Activated CD4-positive, alpha-beta T cell treated with anti-CD3 and anti-CD28 coated beads for 4 hours (primary cell): ENCODE results near the gene KRTAP29-1.
"Not testable (repeated sequence)": the region's sequence is repeated elsewhere in the genome, so short reads cannot be mapped to it uniquely, and the experiment has no call there.

Experiments used
- DNase-seq, 2 donors: peaks; one replicate each; pipeline ENCODE4 v3.0.0-alpha.2; 2020

Gene KRTAP29-1

DNA sequence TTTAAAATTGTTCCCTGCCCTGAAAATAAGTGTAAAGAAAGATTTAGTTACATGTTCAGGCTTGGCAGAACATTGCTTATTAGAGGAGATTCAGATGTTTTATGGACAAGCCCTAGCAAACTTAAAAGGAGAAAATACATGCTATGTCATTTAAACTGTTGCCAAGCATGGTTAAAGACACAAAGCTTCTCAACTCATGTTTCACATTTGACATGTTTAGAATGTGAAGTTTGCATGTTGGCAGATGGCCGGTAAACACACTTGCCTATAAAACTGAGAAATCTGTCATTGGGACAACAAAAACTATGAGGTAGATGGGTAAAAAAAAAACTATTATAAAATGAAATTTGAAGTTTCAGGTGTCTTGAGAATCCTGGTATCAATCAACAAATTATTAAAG is 5.8 kb downstream of the KRTAP29-1 start:
- DNase-seq: no peak

DNA sequence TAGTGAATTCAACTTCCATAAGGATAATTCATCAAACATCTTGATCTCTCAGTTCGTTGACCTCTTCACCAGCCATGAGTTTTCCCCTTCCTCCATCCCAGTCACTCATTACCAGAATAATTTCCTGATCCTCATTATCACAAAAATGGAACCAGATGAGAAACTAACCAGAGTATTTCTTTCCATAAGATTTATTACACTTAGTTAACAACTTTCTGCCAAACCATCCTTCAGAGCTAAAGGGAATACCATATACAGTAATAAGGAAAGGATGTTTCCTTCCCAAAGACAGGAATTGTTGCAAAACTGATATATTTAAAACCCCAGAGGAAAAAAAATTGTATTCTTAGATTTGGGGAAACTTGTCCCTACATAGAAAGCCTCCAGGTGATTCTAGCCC is 8.6 kb downstream of the KRTAP29-1 start:
- no peak for DNase-seq

DNA sequence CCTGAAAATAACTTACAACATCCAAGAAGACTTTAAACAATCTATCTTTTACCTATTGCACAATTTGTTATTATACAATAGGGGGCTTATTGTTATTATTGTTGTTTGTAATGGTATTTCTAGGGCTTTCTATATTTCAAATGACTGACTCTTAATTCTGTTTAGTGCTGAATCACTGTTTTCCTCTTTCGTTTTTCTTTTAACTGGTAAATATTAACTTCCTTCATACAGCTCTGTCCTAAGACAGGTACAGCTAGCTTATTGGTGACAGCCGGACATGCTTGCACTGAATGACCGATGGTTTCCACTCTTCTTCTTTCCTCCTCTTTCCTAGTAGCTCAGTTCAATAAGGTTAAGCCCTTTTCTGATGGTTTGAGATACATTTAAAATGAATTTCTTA is 15.6 kb downstream of the KRTAP29-1 start:
- no peak for DNase-seq

DNA sequence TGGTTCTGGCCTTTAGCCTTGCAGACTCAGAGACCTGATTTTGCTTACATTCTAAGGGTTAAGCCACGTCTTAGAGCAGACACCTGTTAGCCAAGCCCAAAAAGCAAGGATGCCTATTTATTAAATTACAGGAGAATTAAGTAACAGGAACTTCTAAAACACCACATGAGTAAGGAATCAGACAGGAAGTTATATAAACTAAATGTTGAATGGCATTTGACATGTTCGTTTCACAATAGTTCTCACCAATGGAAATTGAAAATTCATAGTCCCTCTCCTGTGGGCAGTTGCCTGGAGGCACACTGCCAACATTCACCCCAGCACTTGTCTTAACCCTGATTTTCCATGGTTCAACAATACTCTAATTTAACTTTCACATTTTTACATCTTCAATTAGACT is 18.1 kb downstream of the KRTAP29-1 start:
- DNase-seq: no peak

DNA sequence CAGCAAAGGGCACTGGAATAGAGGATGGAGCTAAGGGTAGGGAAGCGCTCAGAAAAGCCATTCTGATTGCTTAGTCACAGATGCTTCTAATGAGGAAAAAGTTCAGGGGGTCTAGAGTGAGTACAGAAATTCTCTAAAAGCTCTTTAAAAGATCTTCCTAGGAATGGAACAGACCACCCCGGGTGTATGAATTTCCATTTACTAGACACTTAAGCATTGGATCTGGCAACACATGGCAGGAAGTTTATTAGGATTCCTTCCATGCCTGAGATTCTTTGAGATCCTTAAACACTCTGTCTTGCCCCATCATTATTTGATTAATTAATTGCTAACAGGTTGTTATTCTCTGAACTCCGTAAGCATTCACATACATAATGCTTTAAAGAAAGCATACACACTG is 18.6 kb downstream of the KRTAP29-1 start:
- no peak for DNase-seq

DNA sequence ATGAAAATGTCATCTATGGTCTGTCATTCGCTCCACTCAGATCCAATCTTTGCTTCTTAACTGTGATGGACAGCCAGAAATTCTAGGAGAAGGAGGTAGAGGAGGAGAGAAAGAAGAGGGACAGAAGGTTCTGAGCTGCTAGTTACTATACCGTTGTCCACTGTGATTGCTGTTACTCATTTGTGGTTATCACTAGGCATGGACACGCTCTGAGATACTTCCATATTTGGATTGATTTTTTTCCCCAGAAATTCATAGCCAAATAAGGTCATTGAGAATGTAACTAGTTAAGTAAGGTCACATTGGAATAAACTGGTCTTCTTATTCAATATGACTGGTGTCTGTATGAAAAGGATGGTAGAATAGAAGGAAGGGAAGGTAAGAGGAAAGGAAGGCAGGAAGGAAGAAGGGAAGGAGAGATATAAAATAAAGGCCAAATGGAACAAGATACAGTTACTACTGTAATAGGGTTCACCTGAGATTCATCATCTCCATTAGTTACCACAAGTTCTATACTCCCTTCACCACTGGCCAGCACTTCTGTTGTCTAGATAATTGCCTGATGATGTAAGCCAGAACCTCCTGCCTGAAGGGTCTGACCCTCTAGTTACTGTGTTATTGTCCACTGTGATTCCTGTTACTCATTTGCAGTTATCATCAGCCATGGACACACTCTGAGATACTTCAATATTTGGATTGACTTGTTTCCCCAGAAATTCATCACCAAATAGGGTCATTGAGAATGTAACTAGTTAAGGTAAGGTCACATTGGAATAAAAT is 24.3 kb downstream of the KRTAP29-1 start:
- DNase-seq: no peak

DNA sequence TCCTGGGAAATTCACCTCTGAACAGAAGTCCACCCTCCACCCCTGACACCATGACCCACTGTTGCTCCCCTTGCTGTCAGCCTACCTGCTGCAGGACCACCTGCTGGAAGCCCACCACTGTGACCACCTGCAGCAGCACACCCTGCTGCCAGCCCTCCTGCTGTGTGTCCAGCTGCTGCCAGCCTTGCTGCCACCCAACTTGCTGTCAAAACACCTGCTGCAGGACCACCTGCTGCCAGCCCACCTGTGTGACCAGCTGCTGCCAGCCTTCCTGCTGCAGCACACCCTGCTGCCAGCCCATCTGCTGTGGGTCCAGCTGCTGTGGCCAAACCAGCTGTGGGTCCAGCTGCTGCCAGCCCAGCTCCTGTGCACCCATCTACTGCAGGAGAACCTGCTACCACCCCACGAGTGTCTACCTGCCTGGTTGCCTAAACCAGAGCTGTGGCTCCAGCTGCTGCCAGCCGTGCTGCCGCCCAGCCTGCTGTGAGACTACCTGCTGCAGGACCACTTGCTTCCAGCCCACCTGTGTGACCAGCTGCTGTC is 26.9 kb downstream of the KRTAP29-1 start, which contains the start of gene KRTAP9-7:
KRTAP9-7 (plus strand) TSS at position 51 of the 543 bp plus-strand sequence; CDS start at position 51, 0 bp downstream.
- not testable (repeated sequence) for DNase-seq

DNA sequence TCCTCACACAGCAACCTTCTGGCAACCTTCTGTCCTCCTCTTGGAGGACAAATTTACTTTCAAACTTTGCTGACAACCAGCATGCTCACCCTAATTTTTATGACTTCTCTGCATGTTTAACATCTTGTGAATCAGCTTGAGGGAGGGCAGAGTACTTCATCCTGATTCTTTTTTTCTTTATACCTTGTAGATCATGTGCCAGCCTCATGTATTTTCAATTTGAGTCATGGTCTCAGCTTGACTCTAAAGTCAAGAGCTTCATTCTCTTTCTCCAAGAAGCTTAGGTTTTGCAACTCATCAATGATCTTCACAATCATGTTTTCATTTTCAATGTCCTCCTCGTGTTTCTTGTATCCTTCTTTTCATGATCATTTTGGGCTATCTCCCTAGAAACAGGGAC is 30.8 kb downstream of the KRTAP29-1 start:
- DNase-seq: no peak

DNA sequence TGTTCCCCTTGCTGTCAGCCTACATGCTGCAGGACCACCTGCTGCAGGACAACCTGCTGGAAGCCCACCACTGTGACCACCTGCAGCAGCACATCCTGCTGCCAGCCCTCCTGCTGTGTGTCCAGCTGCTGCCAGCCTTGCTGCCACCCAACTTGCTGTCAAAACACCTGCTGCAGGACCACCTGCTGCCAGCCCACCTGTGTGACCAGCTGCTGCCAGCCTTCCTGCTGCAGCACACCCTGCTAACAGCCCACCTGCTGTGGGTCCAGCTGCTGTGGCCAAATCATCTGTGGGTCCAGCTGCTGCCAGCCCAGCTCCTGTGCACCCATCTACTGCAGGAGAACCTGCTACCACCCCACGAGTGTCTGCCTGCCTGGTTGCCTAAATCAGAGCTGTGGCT is 31.3 kb downstream of the KRTAP29-1 start:
- DNase-seq: not testable (repeated sequence)

DNA sequence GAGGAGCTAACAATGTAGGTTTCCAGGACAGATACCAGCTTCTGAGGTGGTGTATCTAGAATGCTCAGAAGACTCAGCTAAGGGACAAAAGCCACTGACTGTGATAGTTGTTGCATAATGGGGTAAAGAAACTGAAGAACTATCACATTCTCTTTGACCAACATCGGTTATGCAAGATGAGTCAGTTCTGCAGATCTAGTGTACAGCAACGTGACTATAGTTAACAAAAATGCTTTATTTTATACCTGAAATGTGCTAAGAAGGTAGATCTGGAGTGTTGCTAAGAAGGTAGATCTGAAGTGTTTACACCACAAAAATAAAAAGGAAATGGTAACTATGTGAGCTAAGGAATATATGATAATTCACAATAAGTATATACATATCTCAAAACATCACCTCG is 34.9 kb downstream of the KRTAP29-1 start:
- no peak for DNase-seq

DNA sequence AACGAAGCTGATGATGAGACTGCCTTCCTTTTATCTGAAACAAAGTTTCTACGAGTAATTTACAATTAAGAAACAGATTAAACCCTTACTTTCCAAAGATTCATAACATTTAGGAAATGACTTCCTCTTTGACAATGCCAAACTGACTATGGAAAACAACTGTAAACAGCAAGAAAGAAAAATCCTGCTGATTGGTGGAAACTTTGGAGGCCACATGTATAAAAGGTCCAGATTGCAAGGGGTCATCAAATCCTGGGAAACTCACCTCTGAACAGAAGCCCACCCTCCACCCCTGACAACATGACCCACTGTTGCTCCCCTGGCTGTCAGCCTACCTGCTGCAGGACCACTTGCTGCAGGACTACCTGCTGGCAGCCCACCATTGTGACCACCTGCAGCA is 37.6 kb downstream of the KRTAP29-1 start, which contains the start of gene KRTAP9-6:
KRTAP9-6 (plus strand) TSS at position 301 of the 400 bp plus-strand sequence; CDS start at position 301, 0 bp downstream.
- DNase-seq: no peak

DNA sequence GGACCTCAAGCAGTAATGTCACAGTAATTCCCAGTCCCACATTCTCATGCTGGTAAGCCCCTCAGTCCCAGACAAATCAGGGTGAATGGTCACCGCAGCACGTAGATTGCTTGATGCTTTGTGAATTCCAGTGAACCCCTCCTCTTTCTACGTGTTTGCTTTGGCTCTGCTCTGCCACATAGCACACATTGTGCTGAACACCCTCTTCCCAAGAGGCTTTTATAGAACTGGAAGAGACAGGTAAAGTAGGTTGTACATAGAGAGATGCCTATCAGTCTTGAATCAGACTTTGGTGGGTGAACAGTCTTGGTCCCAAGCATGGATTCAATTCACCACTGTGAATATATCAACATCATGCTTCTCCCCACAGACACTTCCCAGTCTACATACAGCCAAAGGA is 38.1 kb downstream of the KRTAP29-1 start:
- no peak for DNase-seq

DNA sequence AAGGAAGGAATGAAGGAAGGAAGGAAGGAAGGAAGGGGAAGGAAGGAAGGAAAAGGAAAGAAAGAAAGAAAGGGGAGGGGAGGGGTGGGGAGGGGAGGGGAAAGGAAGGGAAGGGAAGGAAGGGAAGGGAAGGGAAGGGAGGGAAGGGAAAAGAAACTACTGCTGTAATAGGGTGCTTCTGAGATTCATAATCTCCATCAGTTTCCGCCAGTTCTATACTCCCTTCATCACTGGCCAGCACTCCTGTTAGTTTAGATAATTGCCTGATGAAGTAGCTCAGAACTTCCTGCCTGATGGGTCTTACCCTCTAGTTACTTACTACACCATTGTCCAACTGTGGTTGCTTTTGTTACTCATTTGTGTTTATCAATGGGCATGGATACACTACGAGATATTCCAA is 39.4 kb downstream of the KRTAP29-1 start:
- DNase-seq: no peak

DNA sequence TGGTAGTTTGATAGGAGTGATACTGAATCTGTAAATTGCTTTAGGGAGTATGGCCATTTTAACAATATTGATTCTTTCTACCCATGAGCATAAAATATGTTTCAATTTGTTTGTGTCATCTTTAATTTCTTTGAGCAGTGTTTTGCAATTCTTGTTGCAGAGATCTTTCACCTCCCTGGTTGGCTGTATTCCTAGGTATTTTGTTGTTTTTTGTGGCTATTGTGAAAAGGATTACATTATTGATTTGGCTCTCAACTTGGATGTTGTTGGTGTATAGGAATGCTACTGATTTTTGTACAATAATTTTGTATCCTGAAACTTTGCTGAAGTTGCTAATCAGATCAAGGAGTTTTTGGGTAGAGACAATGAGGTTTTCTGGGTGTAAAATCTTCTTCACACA is 44.2 kb downstream of the KRTAP29-1 start:
- DNase-seq: no peak

DNA sequence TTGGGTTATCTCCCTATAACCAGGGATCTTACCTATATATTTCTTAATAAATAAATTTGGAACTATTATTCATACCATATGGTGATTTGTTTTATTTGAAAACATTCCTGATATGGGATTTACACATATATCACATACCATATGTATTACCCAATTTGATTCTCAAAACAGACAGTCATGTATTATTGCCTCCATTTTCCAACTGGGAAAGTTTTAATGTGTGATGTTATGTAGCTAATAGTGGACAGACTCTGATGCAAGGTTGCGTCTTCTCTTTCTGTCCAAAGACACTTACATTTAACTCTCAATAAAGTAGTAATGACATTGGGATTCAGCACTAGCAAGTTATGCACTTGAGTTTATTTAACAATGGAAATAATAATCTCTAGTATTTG is 46.4 kb downstream of the KRTAP29-1 start:
- no peak for DNase-seq

DNA sequence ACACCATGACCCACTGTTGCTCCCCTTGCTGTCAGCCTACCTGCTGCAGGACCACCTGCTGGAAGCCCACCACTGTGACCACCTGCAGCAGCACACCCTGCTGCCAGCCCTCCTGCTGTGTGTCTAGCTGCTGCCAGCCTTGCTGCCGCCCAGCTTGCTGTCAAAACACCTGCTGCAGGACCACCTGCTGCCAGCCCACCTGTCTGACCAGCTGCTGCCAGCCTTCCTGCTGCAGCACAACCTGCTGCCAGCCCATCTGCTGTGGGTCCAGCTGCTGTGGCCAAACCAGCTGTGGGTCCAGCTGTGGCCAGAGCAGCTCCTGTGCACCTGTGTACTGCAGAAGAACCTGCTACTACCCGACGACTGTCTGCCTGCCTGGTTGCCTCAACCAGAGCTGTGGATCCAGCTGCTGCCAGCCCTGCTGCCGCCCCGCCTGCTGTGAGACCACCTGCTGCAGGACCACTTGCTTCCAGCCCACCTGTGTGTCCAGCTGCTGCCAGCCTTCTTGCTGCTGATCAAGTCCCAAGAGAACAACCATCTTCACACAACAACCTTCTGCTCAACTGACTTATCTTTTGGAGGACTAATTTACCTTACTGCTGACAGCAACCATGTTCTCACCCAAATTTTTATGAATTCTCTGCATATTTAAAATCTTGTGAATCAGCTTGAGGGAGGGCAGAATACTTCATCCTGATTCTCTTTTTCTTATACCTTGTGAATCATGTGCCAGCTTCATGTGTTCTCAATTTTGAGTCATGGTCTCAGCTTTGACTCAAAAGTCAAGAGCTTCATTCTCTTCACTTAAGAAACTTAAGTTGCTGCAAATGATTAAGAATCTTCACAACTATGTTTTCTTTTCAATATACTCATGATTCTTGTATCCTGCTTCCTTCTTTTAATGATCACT is 47.0 kb downstream of the KRTAP29-1 start, which contains the start of gene KRTAP9-9:
KRTAP9-9 (plus strand) TSS at position 4 of the 910 bp plus-strand sequence.
- not testable (repeated sequence) for DNase-seq

DNA sequence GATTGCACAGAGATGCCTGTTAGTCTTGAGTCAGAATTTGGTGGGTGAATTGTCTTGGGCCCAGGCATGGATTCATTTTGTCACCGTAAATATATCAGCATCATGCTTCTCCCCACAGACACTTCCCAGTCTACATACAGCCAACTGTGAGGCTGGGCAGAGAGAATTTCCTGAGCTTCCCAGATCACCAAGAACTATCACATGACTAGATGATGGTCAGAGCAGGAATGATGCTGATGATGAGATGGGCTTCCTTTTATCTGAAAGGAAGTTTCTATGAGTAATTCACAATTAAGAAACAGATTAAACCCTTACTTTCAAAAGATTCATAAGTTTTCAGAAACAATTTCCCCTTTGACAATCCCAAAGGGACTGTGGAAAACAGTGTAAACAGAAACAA is 47.8 kb downstream of the KRTAP29-1 start:
- no peak for DNase-seq
